Measurements from ENCODE around the gene GPATCH2L.

The GPATCH2L gene

DNA sequence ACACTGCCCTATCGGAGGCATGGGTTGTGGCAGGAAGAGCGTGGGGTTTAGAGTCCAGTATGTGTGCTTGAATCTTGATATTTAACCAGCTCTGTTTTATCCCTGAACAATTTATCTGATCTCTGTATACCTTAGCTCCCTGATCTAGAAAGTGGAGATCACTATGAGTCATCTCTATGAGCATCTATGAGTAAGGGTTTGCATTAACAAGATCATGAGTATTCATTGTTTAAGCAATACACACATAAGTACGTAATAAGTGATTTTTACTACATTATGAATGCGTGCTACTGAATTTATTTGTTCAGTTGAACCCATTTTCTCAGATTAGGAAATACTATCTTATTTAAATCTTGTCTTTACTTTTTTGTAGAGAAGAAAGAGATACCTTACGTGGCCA is 49.4 kb downstream of the GPATCH2L start:
- DNase-seq = no peak

DNA sequence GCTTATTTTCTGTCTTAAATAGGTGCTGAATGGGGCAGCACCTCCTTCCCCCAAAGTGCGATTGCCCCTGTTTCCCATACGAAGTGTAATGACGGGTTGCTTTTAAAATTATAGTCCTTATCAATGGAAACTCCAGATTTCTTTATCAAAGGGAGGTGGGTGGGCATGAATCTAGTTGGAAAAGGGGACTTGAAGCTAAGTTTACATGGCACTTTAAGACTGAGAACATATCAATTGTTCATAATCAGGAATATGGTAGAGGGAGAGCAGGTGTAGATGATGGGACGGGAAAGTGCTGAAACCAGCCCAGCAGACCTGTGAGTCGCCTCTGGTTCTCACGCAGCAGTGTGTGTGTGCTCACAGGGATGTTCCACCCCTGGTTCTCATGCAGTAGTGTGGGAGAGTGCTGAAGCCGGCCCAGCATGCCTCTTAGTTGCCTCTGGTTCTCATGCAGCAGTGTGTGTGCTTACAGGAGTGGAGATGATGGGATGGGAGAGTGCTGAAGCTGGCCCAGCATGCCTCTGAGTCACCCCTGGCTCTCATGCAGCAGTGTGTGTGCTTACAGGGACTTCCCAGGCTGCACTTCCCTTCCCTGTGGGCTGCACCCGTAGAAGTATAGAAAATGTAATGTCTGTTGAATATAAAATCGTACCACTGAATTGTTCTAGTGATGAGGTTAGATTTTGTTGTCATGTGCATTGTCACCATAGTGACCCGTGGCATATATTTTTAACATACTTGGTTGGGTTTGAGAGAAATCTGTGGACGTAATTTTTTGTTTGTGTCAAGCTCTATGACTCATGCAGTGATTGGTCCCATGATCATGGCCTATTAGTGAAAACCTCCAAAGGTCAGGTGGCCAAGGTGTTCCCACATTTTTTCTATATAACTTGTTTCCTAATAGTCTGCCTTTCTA is 51.6 kb downstream of the GPATCH2L start:
- no peak for DNase-seq

DNA sequence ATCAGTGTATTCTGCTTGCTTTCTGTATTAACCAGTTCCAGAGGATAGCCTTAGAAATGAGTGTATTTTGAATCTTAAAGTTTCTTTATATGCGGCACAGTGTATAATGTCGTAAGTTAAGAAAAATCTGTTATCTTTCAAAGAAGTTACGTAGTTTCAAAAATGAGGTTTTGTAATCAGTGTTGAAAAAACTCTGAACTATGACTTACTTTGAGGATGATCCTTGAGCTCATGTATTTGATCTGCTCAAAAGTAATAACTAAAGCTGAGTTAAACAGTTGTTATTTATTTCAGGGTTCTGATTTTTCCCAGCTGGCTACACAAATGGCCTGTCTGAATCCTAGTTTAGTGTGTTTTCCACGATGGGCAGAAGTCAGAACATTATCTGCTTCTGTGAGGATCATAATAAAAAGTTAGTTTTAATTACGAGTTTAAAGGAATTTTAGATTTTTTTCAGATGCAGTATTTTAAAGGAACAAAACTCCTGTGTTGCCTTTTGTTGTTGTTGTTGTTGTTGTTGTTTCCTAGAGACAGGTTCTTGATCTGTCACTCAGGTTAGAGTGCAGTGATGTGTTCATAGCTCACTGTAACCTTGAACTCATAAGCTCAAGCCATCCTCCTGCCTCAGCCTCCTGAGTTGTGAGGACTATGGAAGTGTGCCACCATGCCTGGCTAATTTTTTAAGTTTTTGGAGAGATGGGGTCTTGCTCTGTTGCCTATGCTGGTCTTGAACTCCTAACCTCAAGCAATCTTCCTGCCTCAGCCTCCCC is 52.9 kb downstream of the GPATCH2L start:
- DNase-seq = no peak

DNA sequence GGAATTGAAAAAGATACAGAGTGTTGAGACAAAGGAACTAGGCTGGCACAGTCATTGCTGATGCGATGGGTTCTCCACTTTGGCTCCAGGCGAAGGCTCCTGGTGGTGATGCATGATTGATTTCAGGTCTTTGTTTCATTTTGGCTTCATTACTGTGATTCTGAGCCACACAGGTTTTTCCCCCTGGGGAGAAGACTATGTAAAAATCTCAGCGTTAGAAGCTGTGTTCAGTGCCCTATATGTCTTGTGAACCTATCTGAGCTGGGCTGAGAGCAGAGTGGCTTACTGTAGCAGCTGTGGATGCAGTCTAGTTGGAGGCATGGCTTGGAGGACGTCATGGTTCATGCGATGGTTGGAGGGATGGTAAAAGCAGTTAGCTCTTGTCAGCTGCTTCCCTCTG is 54.0 kb downstream of the GPATCH2L start:
- no peak for DNase-seq

DNA sequence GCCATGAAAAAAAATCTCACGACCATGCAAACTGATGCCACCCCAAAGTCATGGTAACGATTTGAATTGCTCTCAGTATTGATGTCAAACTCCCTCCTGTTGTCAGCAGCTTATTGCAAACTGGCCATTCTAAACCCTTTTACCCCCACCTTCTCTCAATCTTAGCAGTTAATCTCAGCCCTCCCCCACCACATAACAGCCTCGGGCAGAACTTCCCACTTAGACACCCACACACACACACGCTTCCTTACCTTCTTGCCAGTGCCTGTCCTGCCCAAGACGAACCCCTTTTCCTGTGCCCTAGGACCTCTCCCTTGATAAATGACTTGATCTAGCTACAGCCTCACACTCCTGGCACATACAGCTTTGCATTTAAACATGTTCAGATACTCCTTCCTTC is 56.6 kb downstream of the GPATCH2L start:
- DNase-seq = no peak

GRCh38 chr14:76212242-76212641 is 60.5 kb downstream of the GPATCH2L start:
- DNase-seq = no peak

DNA sequence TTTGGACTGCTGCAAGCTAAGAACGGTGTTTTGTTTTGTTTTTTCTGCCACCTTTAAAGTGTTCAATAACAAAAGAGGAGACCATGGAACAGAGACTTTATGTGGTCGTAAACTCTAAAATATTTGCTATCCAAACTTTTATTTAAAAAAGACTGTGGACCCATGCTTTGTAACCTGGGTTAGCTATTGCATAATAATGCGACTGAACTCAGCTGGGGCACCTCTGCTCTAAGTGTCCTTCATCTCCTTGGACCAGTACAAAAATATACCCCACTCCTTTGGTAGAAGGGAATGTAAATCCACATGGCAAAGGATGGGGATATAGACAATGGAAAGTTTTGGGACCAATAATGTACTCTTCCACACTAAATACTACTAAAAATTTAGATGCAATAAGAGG is 65.5 kb downstream of the GPATCH2L start:
- DNase-seq = no peak

DNA sequence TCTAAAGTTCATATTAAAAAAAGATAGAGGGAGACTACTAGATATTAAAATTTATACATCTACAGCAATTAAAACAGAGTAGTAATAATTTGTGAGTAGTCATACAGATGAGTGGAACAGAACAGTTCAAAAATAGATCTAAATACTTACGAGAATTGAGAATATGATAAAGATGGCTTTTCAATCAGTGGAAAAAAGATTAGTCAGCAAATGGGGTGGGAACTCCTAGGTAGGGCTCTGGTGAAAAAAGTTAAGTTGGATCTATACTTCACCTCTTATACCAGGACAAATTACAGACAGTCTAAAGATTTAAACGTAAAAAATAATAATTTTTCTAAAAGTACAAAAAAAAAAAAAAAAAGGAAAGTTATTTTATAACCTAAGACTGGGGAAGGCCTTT is 66.9 kb downstream of the GPATCH2L start:
- no peak for DNase-seq

DNA sequence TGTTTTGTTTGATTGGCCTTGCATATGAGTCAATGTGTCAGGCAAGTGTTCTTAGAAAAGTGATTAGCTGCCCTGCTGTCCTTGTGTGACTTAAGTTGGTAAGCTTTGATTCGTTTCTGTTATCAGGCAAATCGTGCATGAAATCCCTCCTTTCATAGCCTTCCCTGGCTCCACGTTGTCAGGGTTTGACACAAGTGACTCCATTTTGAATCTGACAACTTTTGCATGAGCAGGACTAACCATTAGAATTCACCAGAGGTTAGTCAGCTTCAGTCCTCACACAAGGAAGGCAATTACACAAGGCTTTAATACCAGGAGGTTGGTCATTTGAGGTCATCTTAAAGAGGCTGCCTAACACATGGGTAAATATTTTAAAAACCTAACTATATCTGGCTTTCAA is 68.2 kb downstream of the GPATCH2L start:
- DNase-seq = no peak

DNA sequence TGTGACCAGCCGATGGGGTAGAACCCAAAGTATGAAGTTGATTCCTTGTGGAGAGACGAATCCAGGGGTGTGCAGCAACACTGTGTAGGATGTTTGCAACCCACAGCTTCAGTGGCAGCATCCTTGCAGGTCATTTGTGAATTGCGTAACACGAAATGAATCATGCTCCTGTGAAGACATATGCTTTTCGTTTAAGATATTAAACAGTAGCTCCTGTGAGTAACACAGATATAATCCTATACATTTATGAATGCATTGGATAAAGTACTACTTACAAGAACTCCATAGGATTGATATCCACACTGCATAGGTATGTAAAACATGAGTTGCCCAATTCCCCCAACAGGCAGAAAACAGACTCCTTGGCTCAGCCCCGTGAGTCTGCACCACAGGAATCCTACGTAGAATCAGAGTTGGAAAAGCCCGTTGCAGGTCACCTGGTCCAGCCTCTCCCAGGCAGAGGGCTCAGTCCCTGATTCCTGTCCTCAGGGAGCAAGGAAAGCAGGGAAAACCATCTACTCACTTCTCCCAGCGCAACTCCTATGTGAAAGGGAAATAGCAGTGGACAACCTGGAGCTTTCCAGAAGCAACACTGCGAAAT is 75.8 kb downstream of the GPATCH2L start:
- no peak for DNase-seq

DNA sequence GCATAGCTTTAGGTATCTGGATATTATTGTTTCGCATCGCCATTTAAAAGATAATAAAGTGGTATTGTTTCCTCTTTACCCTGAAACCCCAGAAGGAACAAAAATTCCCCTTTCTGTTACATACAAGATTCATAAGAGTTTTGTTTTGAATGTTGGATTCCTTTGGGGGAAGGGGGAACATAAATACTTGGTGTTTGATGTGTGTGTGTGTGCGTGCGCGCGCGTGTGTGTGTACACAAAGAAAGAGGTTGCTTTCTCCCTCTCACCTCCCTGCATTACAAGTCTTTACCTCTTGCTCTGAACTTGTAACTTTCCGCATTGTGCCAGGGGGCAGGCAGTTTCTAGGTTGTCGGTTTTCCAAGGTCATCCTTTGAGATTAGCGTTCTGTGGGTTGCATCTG is 76.4 kb downstream of the GPATCH2L start:
- no peak for DNase-seq

DNA sequence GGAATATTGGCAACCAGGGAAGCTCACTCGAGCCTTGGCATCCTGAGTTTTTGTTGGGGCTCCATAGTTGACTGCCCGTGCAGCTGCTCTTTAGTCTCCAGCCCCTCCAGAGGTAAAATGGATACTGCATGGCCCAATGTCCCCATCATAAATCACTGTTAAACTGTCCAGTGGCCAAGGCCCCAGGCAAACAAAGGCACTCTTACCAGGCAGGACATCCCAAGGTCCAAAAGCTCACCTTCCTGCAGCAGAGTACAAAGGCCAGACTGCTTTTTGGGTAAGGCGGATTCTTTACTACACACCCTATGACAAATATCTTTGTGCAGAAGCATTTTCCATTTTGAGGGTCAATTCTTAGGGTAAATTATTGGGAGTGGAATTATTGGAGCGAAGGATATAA is 81.1 kb downstream of the GPATCH2L start:
- no peak for DNase-seq

- no peak for DNase-seq
These were observed 83.9 kb downstream of the GPATCH2L start for GRCh38 chr14:76235628-76236027.

- DNase-seq = no peak
These were observed 84.7 kb downstream of the GPATCH2L start for GRCh38 chr14:76236172-76237130.

- DNase-seq = no peak
These were observed 85.7 kb downstream of the GPATCH2L start for GRCh38 chr14:76237349-76237990.

GRCh38 chr14:76245097-76245496 is 93.4 kb downstream of the GPATCH2L start:
- no peak for DNase-seq

DNA sequence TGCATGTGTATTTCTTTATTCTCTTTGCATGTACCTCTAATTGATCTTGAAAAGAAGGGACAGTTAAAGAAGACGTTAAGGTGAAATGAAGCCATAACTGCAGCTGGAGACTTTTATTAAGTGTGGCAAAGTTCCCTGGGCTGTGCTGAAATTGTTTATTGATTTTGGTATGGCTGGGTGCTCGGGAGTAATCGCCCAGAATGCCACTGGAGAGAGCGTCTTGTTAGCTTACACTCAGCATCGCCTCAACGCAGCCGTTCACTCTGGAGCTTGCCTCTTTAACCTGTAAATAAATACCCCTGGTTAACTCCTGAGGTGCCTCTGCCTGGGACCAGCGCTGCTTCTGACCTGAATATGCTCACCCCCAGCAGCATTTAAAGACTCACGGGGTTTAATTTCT is 98.6 kb downstream of the GPATCH2L start:
- no peak for DNase-seq

- DNase-seq = no peak
These were observed 100.7 kb downstream of the GPATCH2L start for GRCh38 chr14:76252471-76252870.

GRCh38 chr14:76253111-76253510 is 101.4 kb downstream of the GPATCH2L start:
- DNase-seq = no peak

GRCh38 chr14:76256545-76256944 is 104.8 kb downstream of the GPATCH2L start:
- DNase-seq = no peak

GRCh38 chr14:76257111-76257803 is 105.5 kb downstream of the GPATCH2L start:
- no peak for DNase-seq
